HG02759 (cell line): Measurements from ENCODE around the gene ATP5MC2.
"Not testable (repeated sequence)": the region's sequence is repeated elsewhere in the genome, so short reads cannot be mapped to it uniquely, and the experiment has no call there.

Experiments used
- ATAC-seq: cut with Tn5 transposase; IDR thresholded peaks from one replicate; pipeline ENCODE4 v1.9.1; 2021; ENCODE audit warnings: mild to moderate bottlenecking, moderate library complexity; ENCODE audit not compliant: unreplicated experiment

Gene ATP5MC2

DNA sequence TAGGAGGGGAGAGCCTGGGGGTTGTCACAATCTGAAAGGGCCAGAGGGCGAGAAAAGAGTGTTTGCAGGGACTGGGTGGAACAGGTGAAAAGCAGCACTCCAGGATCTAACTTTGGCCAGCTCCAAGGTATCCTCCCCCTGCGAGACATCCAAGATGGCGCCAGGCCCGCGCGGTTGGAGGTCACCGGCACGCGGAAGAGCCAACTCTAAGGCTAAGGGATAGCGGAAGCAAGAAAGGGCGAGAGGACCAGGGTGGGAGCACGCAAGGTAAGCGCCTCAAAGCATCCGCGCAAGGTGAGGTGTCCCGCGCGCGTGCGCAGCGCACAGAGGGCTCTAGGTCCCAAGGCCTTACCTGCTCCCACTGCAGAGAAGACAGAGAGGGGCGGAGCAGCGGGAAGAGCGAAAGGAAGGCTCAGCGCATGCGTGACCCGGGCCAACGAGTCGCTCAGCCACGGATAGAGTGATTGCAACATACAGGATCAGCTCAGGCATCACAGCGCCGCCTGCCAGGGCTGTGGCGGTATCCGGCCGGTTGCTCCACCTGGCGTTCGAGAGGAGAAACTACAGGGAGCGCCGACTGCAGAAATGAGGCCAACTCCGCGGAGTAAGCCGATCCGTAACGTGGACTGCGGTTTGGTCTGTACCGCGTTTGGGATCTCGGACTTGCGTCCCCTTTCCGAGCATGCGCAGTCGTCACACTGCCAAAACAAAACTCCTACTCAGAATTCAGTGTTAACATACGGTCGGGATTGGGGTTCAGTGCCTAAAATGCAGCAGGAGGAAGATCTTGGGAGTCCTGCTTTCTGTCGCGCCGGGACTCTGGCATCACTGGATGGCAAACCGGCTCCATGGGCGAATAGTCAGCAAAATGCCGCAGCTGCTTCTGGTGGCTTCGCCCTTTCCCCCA is at the start of gene ATP5MC2:
Gene ATP5MC2, minus strand, starts transcription at position 383 of the 907 bp plus-strand sequence. CDS start 3,469 bp downstream, outside the sequence.
- ATAC-seq = peak; percentile 98

DNA sequence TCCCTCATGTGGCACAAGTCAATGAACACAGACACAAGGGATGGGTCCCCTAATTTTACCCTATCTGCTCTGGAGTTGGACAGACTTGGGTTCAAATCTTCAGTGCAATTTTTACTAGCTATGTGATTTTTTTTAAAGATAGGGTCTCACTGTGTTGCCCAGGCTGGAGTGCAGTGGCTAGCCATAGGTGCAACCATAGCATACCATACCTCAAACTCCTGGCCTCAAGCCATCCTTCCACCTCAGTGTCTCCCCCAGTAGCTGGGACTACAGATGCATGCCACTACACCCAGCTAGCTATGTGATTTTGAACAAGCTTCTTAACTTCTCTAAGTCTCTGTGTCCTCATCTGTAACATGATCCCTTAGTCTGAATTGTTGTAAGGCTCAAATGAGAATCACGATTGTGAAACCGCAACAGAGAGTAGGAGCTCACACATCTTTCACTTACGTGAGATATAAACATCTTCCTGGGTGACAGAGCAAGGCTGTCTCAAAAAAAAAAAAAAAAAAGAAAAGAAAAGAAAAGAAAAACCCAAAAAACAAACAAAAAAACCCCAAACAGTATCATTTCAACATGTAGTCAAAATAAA is 46.7 kb upstream of the ATP5MC2 start:
- ATAC-seq = no peak

DNA sequence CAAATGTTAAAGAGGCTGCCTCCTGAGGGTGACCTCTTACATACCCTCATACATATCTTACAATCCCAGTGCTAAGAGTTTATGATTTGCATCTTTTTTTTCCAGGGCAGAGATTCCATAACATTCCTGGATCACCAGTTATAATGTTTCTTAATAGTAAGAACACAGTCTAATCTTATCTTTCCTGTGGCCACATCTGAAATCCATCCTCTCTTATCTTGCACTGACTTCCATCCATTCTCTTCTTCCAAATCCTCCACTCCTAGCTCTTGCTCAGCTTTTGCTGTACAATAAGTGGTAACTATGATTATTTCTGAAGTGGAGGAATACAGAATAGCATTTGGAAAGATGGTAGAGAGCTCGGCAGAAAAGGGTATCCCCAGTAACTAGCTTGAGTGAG is 45.1 kb upstream of the ATP5MC2 start:
- ATAC-seq = no peak

DNA sequence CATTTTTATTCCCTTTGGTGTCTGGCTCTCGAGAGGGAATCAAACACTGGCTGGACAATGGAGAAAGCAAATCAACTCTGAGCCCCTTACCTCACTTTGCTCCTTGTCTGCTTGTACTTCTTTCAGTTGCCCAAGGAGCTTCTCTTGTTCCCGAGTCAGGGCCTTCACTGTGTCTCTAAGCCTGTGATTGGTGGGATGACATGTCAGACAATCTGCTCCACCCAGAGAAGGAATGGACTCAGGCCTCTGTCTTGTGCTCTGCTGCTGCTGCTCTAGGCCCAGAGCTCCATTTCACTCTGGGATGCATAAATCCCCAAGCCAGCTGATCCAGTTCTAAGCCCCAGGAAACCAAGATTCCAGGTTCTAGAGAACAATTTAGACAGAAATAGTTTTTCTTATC is 43.8 kb upstream of the ATP5MC2 start:
- no peak for ATAC-seq

DNA sequence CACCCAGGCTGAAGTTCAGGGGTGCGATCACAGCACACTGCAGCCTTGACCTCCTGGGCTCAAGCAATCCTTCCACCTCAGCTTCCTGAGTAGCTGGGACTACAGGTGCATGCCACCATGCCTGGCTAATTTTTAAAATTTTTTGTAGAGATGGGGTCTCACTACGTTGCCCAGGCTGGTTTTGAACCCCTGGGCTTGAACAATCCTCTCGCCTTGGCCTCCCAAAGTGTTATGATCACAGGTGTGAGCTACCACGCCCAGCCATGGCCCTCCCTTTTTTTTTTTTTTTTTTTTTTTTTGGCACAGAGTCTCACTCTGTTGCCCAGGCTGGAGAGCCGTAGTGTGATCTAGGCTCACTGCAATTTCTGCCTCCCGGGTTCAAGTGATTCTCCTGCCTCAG is 42.7 kb upstream of the ATP5MC2 start:
- ATAC-seq = not testable (repeated sequence)

DNA sequence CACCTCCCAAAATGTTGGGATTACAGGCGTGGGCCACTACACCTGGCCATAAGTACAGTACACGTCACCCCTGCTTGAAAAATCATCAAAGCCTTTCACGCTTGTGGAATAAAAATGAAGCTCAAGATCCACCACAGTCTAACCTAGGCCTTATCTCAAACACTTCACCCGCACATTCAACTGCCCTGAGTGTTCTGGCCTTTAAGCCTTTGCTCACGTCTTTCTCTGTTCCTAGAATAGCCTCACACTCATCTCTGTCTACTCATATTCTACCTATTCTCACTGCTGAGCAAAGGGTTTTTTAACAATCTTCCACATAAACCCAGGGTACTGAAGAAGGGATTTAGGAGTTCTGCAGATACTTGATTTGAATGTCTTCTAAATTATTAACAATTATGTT is 41.4 kb upstream of the ATP5MC2 start:
- no peak for ATAC-seq

DNA sequence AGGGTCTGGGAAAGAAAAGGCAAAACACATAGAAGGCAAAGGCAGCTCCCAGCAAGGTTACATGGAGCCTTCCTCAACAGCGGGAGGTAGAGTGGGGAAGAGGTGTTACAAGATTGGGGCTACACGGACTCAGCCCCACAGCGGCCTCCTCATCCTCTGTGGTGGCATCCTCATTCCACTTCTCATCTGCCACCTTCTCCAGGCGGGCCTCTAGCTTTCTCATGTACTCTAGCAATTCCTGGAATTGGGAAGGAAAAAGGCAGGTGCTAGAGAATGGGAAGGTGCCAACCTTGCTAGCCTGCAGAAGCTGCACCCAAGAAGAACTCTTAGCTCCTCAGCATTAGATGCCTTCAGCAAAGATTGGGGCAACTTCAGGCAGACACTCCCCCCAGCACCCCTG is 38.1 kb upstream of the ATP5MC2 start:
- ATAC-seq = no peak

DNA sequence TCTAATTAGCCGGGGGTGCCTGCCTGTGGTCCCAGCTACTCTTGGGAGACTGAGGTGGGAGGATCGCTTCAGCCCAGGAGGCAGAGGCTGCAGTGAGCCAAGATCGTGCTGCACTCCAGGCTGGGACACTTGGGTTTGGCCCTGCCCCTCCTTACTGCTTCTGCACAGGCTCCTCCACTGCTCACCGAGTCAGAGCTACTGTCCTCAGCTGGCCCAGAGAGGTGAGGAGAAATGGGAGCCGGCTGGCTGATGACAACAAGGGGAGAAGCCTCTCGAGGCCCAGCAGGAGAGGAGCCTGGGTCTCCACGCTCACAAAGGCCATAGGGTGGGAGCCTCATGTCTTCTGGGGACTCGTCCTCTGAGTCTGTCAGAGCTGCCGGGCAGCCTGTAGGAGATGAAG is 37.6 kb upstream of the ATP5MC2 start:
- ATAC-seq = no peak

DNA sequence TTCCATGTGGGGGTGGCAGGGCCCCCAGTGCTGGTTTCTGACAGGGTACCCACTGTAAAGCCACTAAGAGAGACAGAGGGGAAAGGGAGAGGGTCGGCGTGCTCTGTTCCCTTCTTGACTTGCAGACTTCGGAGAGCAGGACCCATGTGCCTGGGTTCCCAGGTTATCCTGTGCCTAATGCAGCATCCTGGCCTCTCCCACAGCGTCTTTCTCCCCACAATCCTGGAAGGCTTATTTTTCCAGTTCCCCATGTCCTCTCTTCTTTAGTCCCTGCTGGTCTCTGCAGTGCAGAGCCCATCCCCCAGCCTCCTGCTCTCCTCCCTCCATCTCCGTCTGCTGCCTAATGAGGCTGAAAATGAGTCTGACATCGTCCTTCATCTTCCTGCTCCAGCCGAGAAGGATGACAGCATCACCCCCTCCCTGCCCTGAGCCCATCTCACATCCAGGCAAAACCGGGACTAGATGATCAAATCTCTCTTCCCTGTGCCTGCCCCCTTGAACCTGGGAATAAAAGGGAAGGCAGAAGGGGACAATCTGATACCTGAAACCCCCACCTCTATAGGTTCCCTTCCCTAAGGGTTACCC is 36.3 kb upstream of the ATP5MC2 start:
- ATAC-seq = no peak

DNA sequence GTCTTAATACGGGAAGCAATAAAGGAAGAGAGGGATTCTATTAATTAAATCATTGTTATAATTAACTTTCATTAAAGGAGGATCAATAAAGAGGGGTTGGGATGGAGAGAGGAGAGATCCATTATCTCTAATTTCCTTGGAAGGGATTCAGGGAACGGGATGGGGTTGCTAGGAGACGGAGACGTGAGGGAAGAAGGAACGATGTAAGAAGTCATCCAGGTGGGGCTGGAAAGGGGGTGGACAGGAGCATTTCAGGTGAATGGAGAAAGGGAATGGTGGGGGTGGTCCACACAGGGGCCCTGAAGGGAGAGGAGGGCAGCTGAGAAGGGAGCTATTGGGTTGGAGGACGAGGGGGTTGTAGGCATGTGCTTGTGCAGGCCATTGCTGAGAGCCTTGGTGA is 34.2 kb upstream of the ATP5MC2 start:
- ATAC-seq = no peak

DNA sequence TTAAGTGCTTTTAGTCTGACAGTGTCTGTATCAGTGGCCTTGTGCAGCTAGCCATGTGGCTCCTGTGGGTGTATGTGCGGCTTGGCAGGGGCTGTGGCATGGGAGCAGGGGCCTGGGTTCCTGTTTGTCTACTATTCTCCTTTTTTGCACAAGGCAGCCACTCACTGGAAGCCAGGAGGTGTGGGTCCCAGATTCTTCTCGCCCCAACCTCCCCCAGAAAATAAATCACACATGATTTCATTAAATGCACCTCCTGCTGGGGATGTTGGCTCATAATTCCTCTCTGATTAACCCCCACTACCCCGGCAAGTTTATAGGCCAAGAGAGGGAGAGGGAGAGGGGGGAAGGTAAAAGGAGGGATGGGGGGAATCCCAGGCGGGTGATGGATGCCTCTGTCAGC is 33.8 kb upstream of the ATP5MC2 start:
- no peak for ATAC-seq

DNA sequence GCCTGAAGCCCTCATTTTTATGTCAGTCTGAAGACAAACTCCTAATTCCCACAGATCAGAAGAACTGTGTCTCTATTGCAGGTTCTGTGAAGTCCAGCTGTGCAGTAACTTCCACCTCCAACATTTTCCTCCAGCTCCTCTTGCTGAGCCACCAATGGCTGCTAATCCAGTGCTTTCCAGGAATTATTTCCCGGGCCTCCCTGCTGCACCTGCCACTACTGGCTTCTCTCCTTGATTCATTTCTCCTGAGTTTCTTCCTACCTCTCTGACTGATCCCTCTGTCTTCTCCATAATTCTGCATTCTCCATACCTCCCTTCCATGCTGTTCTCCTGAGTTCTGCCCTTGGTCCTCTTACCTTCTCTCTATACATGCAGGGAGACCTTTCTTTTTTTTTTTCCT is 30.2 kb upstream of the ATP5MC2 start:
- ATAC-seq = no peak

DNA sequence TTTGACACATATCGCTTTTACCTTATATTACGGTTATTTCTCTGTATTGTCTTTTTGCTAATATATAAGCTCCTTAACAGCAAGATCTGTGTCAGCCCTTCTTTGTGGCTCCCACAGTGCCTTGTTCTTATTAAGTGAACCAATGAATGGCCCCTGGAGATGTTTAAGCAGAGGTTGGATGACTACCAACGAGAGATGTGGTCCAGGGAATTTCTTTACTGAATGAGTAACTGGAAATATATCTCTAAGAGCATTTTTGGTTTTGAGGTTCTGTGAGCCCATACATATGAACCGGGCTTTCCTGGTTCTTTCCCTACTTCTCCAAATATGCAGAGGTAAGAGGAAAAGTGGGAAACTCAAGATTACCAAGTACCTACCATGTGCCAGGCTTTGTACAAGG is 27.9 kb upstream of the ATP5MC2 start:
- ATAC-seq = no peak

DNA sequence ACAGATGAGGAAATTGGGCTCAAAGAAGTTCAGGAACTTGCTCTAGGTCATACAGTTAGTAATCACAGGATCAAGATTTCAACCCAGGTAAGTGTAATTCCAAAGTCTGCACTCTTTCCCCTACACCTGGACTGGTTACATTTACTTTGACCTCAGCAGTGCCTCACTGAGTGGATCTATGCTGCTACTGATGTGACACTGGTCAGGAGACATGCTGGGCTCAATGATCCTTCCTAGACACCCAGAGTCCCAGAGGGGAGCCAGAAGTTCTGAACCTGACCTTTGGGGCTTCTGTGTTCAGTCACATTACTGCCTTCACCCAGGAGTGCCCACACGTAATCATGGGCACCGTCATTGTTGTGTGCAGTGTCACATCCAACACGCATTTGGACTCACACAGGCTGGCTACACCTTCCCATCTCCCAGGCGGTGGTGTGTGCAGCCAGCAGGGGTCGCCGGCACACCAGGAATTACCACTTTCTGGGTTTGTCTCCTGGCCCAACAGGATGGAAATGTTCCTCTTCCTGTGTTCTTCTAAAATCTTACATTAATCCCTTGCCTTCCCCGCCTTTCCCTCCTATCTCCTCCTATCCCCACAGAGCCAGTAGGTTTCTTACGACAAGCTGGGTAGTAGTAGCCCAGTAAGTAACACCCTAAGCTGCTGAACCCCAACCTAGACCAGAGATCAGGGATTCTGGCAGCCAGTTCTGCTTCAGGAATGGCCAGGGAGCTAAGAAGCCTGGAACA is 25.8 kb upstream of the ATP5MC2 start:
- ATAC-seq = peak; percentile 65

DNA sequence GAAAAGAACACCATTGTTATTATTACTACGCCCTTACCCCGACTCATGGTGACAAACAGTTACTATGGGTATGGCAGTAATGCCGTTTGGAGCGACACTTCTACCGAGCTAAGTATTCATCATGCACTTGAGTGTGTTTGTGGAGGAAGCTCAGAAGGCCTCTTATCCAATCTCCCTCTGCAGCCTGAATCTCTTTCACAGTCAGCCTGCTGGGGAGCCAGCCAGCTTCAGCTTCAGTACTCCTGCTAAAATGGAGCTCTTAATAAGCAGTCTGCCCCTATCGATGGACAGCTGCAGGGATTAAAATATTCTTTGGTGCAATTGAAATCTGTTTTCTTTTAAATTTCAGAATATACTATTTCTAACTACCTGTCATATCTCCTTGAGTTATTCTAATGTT is 24.7 kb upstream of the ATP5MC2 start:
- no peak for ATAC-seq

DNA sequence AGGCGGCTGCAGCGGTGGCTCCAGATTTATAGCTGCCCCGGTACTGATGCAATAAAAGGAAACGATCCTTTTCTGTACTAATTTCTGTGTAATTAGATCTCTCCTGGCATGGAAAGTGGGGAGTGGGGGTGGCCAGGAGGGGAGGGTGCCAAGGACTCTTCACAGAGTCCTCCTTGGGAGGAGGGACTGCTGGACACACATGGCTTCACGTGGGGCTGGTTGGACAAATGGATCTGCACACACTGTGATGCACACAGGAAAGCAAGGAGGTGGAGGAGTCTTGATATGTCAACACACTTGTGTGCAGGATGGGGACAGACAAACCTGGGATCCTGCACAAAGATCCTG is 23.8 kb upstream of the ATP5MC2 start:
- no peak for ATAC-seq

DNA sequence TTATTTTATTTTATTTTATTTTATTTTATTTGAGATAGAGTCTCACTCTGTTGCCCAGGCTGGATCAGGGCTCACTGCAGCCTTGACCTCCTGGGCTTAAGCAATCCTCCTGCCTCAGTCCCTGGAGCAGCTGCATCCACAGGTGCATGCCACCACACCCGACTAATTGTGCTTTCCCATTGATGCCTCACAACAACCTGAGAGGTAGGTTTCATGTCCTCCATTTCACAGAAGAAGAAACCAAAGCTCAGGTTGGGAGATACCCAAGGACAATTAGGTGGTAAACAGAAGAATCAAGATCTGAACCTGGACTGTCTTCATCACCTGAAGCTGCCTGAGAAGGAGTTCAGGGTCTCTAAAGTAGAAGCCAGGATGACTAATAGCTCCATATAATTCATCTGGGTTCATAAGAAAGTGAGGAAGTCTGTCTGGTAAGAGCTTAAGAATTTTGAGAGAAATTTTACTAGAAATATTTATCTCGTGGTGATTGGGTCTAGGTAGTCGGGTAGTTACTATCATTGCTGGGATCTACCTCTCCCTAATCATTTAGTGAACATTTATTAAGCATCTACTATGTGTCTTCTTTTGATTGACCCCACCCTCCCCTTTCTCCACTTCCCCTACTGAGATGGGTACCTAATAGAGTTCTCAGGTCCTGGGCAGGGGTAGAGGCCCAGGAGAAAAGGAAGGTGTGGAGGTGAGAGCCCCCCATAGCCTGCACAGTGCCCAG is 23.2 kb upstream of the ATP5MC2 start:
- ATAC-seq = no peak

DNA sequence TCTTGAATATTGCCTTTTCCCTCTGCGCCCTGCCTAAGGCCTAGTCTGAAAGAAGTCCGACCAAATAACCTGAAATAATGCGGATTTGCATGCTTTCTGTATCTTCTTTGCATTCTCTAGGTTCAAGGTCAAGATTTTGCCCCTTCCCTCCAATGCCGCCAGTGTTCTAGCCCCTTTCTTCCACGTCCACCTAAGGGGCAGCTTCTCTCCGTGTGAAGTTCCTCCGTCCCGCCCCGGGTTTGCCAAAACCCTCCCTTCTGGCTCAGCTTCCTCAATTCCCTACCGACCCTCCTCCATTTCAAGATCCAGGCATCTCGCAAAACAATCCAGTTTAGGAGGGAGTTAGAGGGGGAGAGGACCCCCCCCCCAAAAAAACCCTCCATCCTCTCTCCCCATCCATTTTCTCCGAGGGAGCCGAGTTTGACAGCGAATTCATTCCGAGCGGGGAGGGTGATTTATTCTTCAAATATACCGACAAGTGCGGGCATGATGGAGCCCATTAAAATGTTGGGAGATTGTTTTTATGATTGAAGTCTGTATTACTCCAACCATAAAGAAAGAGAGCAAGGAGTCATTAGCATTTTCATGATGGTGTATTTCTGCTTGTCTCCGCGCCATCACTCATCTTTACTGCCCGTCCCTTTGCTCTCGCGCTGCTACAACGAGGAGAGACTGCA is 20.9 kb upstream of the ATP5MC2 start:
- ATAC-seq = no peak

DNA sequence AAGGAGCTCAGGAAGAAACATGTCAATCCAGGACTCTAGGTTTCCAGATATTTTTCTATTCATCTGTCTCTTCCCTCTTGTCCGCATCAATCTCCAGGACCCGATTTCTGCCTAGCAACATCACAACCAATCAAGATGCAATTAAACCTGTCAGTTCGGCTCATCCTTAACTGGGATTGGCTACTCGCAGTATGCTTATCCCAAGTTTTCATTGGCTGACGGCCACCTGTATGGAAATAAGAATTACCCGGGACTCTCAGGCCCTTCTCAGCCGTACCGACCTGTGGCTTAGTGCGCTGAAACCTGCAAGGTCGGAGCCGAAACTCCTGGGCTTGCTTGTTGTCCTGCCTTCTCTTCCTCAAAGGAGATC is 20.4 kb upstream of the ATP5MC2 start:
- ATAC-seq = peak; percentile 47
